Epithelial cell of esophagus (primary cell): Measurements from ENCODE around the gene DIAPH2.
"Not testable (repeated sequence)": the region's sequence is repeated elsewhere in the genome, so short reads cannot be mapped to it uniquely, and the experiment has no call there.

Experiments
- DNase-seq: peaks from one replicate; pipeline ENCODE4 v3.0.0; 2010; ENCODE audit warnings: low read depth
- H3K4me3 ChIP-seq: 2 replicates; pipeline ENCODE4 v1.5.1; 2011; ENCODE audit warnings: mild to moderate bottlenecking, low read length, control low read depth
- TF ChIP-seq, protein P1 (sequence below): IDR thresholded peaks from 2 replicates; pipeline ENCODE4 v1.5.1; 2011; ENCODE audit warnings: low read depth, mild to moderate bottlenecking, low read length, control low read depth, inconsistent platforms; ENCODE audit not compliant: insufficient read depth; ENCODE audit errors: missing control alignments

DIAPH2 gene

GRCh38 chrX:97400492-97400891, 715.9 kb downstream of the DIAPH2 start:
- DNase-seq, result no peak
- TF ChIP-seq, protein P1, sequence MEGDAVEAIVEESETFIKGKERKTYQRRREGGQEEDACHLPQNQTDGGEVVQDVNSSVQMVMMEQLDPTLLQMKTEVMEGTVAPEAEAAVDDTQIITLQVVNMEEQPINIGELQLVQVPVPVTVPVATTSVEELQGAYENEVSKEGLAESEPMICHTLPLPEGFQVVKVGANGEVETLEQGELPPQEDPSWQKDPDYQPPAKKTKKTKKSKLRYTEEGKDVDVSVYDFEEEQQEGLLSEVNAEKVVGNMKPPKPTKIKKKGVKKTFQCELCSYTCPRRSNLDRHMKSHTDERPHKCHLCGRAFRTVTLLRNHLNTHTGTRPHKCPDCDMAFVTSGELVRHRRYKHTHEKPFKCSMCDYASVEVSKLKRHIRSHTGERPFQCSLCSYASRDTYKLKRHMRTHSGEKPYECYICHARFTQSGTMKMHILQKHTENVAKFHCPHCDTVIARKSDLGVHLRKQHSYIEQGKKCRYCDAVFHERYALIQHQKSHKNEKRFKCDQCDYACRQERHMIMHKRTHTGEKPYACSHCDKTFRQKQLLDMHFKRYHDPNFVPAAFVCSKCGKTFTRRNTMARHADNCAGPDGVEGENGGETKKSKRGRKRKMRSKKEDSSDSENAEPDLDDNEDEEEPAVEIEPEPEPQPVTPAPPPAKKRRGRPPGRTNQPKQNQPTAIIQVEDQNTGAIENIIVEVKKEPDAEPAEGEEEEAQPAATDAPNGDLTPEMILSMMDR, result no peak
- no peak overlapping the region for H3K4me3 ChIP-seq

GRCh38 chrX:97401154-97401553, 716.5 kb downstream of the DIAPH2 start:
- TF ChIP-seq, protein P1, result no peak
- H3K4me3 ChIP-seq, result no peak overlapping the region
- DNase-seq, result no peak

DNA sequence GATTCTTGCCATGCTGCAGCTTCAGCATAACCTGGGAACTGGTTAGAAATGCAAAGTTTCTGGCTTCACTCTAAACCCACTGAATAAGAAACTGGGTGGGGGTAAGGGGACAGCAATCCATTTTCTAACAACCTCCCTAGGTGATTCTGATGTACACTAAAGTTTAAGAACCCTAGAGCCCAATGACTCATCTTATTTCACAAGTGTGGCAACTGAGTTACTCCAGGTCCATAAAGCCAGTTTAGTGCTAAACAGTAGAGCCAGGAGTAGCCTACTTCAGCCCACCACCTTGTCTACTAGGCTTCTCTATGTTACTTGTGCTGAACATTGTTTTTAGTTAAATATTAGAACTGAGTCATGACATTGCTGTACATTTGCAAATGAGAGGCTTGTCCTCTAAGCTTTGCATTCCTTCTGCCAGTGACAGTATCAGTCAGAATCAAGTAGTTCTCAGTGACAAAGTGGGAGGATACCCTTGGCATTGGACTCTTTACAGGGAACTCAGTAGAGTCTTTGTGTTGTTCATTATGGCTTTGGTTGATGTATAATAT, 717.0 kb downstream of the DIAPH2 start:
- H3K4me3 ChIP-seq, result no peak overlapping the region
- DNase-seq, result peak; percentile 47
- TF ChIP-seq, protein P1, result no peak

- DNase-seq, result no peak
- TF ChIP-seq, protein P1, result no peak
- no peak overlapping the region for H3K4me3 ChIP-seq
Observed at GRCh38 chrX:97402333-97402732, 717.7 kb downstream of the DIAPH2 start.

GRCh38 chrX:97402903-97403302, 718.3 kb downstream of the DIAPH2 start:
- TF ChIP-seq, protein P1, result no peak
- no peak for DNase-seq
- no peak overlapping the region for H3K4me3 ChIP-seq

DNA sequence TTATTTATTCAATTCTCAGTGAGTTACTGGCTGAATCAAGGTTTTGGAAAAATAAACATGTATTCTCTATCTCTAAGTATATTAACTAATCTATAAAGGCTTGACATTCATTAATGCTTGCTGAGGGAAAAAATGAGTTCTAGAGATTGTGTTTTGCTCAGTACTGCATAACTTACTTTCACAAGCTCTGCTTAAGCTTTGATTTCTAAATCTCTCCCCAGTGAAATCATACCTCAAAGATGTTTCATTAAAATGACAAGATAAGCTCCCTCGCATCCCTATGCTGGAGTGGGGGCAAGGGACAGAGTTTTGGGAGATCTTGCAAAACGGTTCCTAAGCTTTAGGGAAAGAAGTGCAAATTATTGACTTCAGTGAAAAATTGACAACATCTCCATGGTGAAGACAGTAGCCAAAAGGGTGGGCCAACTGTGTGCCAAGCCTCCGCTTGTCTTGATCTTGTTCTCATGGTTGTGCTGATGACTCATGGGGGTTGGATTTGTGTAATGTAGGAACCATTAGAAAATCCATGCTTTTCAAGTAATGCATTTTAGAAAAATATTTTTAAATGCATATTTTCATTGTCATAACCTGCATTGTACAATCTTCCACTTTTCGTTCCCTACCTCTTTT, 720.5 kb downstream of the DIAPH2 start:
- TF ChIP-seq, protein P1, result no peak
- H3K4me3 ChIP-seq, result no peak overlapping the region
- DNase-seq, result peak; percentile 26

GRCh38 chrX:97409632-97410415, 725.2 kb downstream of the DIAPH2 start:
- not testable (repeated sequence) for H3K4me3 ChIP-seq, DNase-seq
